GM19240 (cell line): ENCODE measurements around the gene PTGES3.

Experiments
- DNase-seq: peaks from one replicate; pipeline ENCODE4 v3.0.0; 2011; ENCODE audit warnings: low spot score; ENCODE audit not compliant: insufficient read length

The PTGES3 gene

DNA sequence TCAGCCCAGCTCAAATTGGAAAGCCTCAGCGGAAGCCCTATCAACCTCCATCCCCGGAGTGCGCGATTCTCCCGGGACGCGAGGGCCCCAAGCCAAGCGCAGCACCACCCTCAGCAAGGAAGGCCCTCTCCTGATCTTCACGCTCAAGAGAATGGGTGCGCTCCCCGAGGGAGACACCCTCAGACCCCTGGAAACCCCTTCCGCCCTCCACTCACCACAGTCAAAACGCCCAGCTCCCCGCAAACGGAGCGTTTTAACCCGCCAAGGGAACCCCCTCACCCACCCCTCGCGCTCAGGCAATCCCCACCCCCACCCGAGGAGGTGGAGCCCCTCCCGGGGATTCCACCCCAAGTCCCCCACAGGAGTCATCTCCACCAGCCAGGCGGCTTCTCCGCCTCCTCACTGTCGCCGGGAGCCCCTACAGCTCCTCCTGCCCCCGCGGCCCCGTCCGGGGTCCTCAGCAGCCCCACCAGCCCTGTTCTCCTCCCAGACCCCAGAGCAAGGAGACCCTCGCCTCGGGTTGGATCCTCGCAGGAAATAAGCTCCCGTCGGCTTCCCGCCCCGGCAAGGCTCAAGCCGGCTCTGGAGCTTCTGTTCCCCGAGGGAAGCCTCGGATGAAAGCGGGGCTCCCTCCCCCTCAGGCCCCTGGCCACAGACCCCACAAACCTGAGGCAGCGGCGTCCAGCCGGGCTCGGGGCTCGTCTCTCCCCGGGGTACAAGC, 58.5 kb downstream of the PTGES3 start:
- DNase-seq, result no peak

DNA sequence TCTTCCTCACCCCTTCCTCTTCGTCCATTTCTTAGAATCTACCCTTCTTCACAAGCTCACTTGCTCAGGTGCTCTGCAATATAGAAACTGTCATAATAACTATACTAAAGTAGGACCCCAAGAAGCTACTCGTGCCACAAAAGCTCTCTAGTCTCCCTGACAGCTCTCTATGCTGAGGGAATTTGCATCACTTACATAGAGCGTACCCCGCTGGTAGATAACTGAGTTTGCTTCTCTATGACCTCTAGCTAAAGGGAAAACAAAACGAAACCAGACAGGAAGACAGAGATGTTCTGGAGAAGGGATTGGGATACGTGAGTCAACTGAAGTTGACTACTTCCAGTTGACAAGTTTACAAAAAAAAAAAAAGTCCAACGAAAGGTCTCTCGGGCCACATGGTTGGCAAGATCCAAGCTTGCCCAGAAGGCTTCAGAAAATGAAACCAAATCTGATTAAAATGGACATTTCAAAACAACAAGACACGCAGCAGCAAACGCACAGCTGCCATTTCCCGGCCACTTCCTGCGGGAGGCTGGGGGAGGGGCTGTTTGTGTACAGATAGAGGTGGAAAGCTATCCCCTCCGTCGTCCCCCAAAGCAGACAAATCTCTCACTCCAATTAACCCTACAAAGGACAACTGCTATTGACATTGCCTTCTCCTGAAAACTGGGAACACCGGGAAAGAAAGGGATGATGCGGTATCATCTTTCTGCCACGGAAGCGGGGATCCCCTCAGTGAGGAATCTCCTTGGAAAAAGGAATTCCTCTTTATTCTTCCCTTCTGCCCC, 59.2 kb downstream of the PTGES3 start:
- peak; percentile 31 for DNase-seq

DNA sequence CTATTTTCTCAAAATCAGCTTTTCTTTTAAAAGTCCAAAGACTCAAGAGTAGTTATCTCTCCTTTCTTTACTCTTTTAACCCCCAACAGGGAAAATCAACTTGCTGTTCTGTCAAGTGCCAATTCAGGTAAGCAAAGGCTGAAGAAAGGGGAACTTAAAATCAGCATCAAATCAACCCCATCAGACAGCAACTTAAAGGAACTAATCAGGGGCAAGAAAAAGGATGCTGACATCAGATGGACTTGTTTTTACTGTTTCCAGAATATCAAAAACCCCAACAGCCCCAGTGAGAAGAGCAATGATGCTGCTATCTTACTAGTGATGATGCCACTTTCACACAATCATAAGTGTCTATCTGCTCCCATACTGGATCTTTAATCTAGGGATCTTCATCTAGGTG, 61.4 kb downstream of the PTGES3 start:
- no peak for DNase-seq

DNA sequence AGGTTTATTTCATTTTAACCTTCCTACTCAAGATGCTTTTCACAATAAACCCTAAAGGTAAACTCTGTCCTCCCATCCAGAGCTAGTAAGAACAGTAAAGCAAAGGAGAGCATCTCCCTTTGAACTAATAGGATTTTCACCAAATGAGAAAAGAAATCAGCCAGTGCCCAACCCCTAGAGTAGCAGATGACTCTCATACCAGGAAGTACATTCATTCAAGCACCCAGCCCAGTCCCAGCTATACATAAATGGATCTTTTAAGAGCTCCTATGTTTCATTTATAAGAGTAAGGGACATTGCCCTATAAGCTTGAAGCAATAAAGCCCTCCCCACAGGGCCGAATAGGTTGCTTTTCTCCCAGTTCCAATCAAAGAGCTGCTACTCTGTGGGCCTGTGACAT, 65.5 kb downstream of the PTGES3 start:
- no peak for DNase-seq

DNA sequence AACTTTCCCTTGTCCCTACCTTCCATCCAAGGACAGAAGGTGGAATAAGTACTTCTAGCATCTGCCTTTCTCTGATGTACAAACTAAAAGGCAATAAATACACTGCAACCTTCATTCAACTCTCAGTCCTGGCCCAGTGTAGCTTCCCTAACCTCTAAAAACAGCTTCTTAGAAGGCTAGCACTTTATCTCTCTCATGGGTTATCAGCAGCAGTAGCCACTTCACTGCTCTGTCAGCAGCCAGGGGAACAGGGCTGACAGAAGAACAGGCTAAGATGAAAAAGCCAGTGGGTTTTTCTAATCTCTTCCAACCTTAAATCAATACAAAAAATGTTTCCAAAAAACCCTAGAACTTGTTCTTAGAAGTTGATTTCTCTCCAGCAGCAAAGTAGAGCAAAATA, 71.2 kb downstream of the PTGES3 start:
- DNase-seq, result no peak

DNA sequence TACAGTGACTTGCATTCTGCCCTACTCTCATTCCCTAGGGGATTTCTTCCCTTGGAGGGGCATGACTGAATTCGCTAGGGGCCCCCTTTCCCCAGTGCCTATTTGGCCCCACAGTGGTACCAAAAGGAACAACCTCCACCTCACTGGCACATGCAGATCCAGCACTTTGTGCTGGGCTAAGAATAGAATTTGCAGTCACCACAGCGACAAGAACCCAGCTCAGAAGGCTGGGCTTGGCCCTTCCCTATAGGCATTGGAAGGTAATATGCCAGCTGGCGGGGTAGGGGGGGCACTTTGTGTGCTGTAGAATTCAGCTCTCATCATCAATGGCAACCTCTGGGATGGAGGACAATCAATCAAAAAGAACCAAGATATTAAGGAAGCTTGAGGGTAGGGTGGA, 71.8 kb downstream of the PTGES3 start:
- no peak for DNase-seq

DNA sequence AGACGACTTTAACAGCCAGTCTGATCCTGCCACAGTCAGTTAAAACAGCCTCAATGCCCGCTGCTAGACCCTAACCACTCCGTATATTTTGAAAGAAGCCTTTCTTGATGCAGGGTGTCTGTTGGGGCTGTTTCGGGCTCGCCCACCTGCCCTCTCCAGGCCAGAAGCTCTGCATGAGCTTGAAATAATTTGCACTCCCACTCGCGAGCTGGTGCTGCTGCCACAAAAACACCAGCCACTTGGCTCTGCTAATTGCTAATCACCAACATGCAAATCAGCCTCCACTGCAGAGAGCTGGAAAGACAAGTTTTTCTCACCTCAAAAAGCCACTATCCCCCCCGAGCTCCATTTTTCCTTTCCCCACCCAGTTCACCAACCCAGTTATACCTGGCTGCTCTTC, 73.5 kb downstream of the PTGES3 start:
- DNase-seq, result no peak
